Occipital lobe (tissue), 2 donors: ENCODE results near the gene ARHGAP45. TPM values are rescaled to one million over a fixed set of nuclear protein-coding genes. Genes with fewer than 3 reads are reported as not detected.

ENCODE experiments used
- DNase-seq: peaks from one replicate; lab custom pipeline; 2025; lab: John Stamatoyannopoulos, UW
- total RNA-seq: library from RNA; depleted of rRNA; stranded (reverse); fragments of >200 nt; gene quantifications from one replicate; pipeline ENCODE4 v1.2.3, GENCODE V29; 2014

Gene ARHGAP45
- total RNA-seq, 1 donor from 2014 or later: 1.7 TPM

GRCh38 chr19:1055028-1055425 is 11.9 kb upstream of the ARHGAP45 start:
- no peak for DNase-seq

DNA sequence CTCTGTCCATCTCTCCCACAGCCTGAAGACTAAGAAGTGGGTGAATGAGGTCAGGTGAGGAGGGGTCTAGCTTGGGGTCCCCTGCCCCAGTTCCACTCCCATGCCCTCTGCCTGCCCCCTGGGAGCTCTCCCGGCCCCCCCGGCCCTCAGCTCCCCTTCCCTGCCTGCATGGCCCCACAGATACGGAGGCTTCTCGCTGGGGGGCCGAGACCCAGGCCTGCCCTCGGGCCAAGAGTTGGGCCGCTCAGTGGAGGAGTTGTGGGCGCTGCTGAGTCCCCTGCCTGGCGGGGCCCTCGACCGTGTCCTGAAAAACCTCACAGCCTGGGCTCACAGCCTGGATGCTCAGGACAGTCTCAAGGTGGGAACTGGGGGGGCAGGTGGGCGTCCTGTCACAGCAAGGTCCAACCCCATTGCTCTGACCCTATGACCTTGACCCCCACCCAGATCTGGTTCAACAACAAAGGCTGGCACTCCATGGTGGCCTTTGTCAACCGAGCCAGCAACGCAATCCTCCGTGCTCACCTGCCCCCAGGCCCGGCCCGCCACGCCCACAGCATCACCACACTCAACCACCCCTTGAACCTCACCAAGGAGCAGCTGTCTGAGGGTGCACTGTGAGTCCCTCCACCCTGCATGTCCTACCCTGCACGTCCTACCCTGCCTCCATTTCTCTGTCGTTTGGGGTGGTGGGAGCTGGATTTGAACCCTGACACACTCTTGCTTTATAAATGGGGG is 10.9 kb upstream of the ARHGAP45 start:
- no peak for DNase-seq

DNA sequence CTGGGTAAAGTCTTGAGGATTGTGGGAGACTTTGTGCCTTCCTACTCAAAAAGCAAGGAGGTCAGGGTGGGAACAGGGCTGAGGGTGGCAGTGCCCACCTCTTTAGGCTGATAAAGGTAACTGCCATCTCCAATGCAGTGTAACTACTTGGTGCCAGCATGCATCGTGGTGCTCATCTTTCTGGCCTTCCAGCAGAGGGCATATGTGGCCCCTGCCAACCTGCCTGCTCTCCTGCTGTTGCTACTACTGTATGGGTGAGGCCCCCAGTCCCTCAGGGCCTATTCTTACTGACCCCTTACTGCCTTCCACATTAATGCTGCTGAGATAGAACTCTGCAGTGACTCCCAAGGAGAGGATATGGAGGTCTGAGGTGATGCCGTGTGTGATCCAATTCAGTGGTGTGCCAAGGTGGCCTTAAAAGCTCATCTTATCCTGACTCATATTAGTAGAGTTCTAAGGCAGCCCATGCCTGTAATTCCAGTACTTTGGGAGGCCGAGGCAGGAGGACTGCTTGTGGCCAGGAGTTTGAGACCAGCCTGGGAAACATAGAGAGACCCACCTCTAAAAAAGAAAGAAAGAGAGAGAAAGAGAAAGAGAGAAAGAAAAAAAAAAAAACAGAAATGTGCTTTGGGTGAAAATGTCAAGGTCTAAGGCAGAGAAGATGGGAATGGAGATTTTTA is 9.7 kb upstream of the ARHGAP45 start:
- no peak for DNase-seq

GRCh38 chr19:1058112-1058511 is 8.9 kb upstream of the ARHGAP45 start:
- no peak for DNase-seq

DNA sequence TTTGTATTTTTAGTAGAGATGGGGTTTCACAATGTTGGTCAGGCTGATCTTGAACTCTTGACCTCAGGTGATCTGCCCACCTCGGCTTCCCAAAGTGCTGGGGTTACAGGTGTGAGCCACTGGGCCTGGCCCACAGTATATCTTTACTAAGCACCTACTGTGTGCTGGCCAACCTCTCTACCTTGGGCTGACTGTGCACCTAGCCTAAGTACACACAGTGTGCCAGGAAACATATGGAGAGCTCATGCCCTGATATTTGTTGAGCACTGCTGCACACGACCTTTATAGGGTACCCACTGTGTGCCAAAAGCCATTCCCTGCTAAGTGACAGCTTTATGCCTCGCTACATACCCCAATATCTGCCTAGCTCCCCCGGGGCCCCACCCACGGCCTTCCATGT is 6.3 kb upstream of the ARHGAP45 start:
- DNase-seq: no peak

- no peak for DNase-seq
Measured at GRCh38 chr19:1061987-1062386, 5.0 kb upstream of the ARHGAP45 start.

- no peak for DNase-seq
Measured at GRCh38 chr19:1062387-1063029, 4.5 kb upstream of the ARHGAP45 start.

- no peak for DNase-seq
Measured at GRCh38 chr19:1063030-1063908, 3.7 kb upstream of the ARHGAP45 start.

DNA sequence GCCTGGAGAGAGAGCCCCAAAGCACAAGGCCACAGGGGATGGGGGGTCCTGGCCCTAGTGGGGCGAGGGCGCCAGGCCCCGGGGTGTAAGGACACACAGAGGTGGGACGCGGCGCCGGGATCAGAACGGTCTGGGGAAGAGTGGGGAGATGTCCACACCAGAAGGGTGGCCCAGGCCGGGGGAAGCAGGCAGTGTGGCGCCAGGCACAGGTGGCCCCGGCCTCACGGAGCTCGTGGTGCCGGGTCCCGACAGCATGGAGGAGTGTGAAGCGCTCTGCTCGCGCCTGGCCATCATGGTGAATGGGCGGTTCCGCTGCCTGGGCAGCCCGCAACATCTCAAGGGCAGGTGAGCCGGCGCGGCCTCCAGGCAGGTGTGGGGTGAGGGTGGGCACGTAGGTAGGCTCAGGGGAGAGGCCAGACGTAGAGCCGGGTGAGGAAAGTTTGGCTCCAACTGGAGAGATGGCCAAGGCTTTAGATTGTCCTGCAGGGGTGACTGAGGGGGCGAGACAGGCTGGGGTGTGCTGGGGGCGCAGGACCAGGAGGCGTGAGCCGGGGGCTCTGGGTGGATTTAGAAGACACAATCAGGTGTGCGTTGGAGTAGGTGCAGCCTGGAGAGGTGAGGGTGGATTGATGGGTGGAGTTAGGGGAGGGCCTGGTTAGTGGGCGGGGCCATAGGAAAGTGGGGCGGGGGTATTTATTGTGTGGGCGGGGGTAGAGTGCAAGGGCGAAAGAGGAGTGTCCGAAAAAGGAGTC is 2.9 kb upstream of the ARHGAP45 start:
- DNase-seq: no peak

GRCh38 chr19:1064661-1065605 is 2.0 kb upstream of the ARHGAP45 start:
- DNase-seq: no peak

GRCh38 chr19:1065606-1066109 is 1.3 kb upstream of the ARHGAP45 start:
- no peak for DNase-seq

DNA sequence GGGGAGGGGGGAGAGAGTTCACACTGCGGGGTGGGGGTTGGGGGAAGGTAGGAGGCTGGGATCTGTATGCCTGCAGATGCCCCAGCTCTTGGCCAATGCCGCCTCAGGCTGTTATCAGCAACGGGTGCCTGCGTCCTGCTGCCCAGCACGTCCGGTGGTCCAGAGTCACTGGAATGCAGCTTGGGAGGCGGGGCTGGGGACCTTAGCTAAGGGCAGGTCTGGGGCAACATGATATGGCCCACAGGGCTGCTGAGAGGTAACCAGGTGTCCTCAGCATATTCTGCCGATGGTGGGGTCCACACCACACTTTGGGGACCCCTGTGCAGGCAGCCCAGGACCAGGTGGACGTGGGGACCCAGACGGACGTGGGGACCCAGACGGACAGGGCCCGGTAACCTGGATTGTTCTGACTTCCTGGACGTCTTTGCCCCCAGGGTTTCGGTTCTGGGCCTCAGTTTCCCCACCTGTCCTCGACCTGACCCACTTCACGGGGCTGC is 668 bp upstream of the ARHGAP45 start:
- no peak for DNase-seq

DNA sequence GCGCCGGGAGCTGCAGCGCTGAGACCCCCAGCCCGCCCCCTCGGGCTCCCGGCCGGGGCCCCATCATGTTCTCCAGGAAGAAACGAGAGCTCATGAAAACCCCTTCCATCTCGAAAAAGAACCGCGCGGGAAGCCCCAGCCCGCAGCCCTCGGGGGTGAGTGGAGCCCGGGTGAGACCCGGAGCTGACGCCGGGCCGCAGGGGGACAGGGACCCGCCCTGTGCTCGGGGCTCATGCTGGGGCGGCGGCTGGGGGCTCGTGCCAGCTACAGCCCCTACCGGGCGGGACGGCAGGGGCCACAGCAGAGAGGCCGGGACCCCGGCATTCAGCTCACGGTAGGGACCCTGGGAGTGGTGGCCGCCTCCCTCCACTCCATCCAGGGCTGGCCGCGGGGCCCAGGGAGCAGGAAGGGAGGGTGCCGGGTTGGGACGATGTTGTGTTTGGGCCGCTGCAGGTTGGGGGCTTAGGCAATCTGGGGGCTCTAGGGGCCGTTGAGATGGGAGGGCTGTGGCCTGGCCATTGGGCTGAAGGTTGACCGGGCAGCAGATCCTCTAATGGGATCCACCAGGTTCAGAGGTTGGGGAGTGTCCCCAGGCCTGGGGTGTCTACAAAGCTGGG is 482 bp downstream of the ARHGAP45 start:
- DNase-seq: no peak

- no peak for DNase-seq
Measured at GRCh38 chr19:1068009-1069001, 1.3 kb downstream of the ARHGAP45 start.

DNA sequence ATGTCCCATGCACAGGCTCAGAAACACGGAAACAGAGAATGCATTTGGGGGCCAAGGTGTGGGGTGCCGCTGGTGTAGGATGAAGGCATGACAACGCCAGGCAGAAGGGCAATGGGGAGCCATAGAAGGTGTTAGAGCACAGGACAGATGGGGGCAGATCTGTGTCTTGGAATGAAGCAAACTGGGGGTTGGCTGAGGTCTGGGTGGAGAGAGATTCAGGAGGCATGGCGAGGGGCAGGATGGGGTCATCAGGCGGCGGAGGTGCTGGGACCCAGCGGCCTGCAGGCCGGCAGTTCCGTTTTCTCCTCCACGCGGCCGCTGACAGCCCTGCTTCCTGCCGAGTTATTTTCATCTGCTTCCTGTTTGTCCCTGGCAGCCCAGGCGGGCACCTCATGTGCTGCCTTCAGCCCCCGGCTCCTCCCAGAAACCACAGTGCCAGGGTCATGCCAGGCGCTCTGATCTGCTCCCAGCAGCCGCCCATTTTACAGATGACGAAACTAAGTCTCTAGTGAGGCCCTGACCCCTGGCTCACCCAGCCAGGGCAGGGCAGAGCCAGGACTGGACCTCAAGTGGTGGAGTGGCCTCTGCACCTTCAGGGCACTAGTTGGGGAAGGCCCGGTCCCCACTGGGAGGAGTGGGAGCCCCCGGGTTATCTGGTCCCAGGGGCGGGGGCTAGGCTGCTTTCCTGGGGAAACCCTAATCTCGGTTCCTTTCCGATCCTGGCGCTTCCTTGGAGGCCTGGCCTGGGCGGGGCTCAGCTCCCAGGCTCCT is 2.2 kb downstream of the ARHGAP45 start:
- no peak for DNase-seq

DNA sequence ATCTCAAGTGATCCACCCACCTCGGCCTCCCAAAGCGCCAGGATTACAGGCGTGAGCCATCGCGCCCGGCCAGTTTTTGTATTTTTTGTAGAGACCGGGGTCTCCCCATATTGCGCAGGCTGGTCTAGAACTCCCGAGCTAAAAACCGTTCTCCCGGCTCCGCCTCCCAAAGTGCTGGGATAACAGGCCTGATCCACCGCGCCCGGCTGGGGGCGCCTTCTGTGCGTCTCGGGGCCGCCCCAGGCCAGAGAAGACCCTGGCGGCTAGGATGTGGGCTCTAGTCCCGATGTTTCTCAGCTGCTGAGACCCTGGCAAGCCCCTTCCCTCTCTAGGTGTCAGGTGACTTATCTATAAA is 3.6 kb downstream of the ARHGAP45 start:
- DNase-seq: no peak
